ENCODE results near the gene ESYT2.

Gene ESYT2

GRCh38 chr7:158803367-158803969 is 25.8 kb downstream of the ESYT2 start:
- no peak for DNase-seq (ENCODE audit: low read depth)

GRCh38 chr7:158802535-158803366 is 26.6 kb downstream of the ESYT2 start:
- no peak for DNase-seq (ENCODE audit: low read depth)

DNA sequence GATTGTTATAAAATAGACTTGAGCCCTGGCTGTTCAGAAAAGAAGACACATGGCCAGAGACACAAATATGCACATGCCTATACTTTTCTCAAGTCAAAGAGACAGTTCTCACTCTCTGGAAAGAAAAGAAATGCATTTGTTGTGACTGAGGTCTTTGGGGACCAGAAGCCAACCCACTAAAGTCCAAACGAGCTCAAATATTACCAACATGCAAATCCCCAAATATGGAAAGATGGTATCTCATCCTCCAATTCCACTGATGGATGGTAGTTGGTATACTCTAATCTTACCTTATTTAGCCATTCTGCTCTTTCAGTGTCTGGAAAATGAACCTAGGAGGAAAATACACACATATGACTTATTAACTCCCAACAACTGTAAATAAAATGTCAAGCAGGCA is 30.6 kb downstream of the ESYT2 start:
- DNase-seq (ENCODE audit: low read depth) = no peak

DNA sequence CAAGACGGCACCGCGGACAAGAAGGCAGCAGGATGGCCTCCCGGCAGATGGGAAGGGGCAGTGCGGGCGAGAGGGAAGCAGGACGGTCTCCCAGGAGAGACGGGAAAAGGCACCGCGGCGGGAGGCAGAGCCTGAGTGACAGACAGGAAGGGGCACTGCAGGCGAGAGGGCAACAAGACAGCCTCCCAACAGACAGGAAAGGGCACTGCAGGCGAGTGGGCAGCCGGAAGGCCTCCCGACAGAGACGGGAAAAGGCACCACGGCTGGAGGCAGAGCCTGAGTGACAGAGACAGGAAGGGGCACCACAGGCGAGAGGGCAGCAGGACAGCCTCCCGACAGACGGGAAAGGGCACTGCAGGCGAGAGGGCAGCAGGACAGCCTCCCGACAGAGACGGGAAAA is 32.6 kb downstream of the ESYT2 start:
- no peak for DNase-seq (ENCODE audit: low read depth)

DNA sequence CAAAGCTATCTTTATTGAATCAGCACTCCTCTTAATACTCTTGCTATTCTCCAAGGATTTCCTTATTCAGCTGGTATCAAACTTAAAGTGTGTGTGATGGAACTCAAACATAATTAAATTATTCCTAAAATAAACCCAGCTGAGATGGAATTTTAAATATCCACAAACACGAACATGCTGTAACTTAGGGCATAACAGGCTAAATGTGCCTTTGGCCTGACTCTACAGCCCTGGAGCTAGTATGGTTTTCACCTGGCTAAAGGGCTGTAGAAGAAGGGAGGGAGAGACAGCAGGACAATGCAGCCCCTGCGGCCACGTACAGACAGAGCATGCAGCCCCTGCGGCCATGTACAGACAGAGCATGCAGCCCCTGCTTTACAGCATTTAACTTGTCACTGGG is 34.0 kb downstream of the ESYT2 start:
- DNase-seq (ENCODE audit: low read depth) = no peak

DNA sequence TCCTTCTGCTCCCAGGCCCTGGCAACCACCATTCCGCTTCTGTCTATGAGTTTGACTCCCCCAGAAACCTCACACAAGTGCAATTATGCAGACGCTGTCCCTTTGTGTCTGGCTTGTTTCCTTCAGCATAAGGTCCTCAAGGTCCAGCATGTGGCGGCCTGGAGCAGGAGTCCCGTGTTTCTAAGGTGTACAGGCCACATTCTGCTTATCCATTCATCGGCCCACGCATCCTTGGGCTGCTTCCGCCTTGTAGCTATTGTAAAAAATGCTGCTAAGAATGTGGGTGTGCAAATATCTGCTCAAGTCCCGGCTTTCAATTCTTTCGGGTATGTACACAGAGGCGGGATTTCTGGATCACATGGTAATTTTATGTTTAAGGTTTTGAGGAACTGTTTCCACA is 38.2 kb downstream of the ESYT2 start:
- DNase-seq (ENCODE audit: low read depth) = no peak

- no peak for DNase-seq (ENCODE audit: low read depth)
These were observed 39.5 kb downstream of the ESYT2 start for GRCh38 chr7:158789842-158790241.

- DNase-seq (ENCODE audit: low read depth) = no peak
These were observed 42.4 kb downstream of the ESYT2 start for GRCh38 chr7:158786898-158787297.

DNA sequence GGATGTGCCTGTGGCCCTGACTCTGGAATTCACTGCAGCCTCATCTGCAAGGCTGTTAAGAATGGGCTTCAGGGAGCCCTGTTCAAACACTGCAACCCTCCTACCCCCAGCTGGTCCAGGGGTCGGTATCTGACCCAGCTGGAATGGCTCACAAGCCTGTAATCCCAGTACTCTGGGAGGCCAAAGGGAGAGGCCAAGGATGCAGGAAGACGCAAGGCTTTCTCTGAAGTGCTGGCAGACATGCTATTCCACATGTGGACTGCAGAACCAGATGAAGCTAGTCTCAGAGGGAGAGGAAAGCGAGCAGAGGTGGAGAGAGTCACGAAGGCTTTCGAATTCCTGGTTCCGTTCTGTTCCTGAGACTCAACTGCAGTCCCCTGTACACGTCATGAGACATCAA is 45.0 kb downstream of the ESYT2 start:
- no peak for DNase-seq (ENCODE audit: low read depth)

DNA sequence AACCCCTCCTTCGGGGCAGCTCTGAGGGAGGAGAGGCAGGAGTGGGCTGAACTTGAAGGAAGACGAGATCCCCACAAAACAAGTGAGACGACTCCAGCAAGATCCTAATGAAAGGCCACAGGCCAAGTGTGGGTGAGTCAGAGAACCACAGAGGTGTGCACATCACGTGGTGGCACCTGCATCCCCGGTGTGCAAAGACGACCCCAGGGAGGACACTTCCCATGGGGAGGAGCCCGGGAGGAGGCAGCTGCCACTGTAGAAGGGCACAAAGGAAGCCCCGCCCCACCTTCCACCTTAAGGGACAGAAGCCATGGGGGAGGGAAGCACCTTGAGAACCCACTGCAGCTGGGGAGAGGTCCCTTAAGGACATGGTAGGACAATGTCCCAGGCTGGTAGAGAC is 45.7 kb downstream of the ESYT2 start:
- no peak for DNase-seq (ENCODE audit: low read depth)

GRCh38 chr7:158782761-158783401 is 46.4 kb downstream of the ESYT2 start:
- no peak for DNase-seq (ENCODE audit: low read depth)

DNA sequence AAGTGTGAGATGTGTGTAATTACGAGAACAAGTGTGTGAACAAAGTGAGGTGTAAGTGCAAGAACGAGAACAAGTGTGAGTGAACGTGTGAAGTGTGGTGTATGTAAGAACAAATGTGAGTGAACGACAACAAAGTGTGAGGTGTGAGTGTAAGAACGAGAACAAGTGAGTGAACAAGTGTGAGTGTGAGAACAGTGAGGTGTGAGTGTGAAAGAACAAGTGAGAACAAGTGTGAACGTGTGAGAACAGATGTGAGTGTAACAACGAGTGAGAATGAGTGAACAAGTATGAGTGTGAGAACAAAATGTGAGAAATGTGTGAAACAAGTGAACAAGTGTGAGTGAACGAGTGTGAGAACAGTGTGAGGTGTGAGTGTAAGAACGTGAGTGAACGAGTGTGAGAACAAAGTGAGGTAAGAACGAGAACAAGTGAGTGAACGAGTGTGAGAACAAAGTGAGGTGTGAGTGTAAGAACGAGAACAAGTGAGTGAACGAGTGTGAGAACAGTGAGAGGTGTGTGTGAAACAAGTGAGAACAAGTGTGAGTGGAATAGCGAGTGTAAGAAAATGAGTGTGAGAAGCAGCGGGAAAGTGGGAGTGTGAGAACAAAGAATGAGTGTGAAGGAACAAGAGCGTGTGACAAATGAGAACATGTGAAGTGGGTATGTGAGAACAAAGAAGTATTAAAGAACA is 47.2 kb downstream of the ESYT2 start:
- DNase-seq (ENCODE audit: low read depth) = no peak

DNA sequence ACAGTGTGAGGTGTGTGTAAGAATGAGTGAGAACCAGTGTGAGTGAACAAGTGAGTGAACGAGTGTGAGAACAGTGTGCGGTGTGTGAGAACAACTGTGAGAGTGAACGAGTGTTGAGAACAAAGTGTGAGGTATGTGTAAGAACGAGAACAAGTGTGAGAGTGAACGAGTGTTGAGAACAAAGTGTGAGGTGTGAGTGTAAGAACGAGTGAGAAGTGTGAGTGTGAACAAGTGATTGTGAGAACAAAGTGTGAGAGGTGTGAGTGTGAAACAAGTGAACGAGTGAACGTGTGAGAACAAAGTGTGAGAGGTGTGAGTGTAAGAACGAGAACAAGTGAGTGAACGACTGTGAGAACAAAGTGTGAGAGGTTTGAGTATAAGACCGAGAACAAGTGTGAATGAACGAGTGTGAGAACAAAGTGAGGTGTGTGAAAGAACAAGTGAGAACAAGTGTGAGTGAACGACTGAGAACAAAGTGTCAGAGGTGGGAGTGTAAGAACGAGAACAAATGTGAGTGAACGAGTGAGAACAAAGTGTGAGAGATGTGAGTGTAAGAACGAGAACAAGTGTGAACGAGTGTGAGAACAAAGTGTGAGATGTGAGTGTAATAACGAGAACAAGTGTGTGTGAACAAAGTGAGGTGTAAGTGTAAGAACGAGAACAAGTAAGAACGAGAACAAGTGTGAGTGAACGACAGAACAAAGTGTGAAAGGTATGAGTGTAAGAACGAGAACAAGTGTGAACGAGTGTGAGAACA is 47.9 kb downstream of the ESYT2 start:
- DNase-seq (ENCODE audit: low read depth) = no peak

DNA sequence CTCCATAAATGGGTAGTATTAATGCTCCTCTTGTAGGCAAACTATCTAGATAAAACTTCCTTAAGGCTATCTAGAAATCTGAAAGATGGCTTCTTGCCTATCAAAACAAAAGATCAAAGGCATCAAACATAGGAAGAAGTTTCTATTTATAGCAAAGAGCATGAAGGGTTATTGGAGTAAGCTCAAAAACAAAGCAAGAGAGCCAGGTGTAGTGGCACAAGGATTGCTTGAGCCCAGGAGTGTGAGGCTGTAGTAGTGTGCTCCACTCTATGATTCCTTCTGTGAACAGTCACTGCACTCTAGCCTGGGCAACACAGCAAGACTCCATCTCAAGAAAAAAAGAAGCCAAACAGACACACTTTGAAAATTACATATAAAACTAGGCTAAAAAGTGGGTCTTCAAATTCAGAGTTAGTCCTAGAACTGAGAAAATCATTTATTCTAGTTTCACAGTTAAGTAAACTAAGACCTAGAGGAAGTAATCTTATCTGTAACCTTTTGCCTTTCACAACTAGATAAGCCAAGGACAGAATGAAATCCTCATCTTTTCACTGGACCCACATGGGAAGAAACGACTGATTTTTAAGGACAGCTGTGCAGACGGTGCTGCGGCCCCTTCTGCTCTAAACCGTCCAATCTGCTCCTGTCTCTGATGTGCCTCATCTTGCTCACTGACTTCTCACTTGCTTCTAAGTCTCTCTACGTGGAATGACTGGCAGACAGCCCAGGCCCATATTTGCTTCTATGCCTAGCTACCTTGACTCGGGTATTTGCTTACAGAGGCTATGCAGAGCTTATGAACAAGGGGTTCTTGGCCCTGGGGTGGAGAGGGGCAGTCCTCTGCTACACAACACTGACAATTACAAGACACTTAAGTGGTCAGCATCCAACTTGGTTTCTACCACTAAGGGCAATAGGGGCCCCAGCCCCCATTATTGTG is 50.0 kb downstream of the ESYT2 start:
- no peak for DNase-seq (ENCODE audit: low read depth)

DNA sequence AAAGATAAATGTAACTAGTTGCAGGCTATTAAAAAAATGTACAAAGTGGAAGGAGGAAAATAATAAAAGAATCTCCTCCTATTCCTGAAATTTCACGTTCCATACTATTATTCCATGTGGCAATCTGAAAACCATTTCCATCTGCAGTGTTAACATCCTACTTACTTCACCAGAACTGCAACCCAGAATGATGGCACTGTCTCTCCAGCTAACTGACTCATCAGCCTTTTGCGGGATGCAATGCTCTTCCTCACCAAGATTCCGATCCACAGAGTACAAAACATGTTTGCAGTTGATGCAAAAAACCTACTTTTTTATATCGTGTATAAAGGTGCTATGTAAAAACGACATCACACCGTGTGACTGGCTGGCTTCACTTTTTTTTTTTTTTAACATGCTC is 50.8 kb downstream of the ESYT2 start:
- no peak for DNase-seq (ENCODE audit: low read depth)

GRCh38 chr7:158777793-158778192 is 51.5 kb downstream of the ESYT2 start:
- no peak for DNase-seq (ENCODE audit: low read depth)

GRCh38 chr7:158776474-158776873 is 52.8 kb downstream of the ESYT2 start:
- DNase-seq (ENCODE audit: low read depth) = no peak

DNA sequence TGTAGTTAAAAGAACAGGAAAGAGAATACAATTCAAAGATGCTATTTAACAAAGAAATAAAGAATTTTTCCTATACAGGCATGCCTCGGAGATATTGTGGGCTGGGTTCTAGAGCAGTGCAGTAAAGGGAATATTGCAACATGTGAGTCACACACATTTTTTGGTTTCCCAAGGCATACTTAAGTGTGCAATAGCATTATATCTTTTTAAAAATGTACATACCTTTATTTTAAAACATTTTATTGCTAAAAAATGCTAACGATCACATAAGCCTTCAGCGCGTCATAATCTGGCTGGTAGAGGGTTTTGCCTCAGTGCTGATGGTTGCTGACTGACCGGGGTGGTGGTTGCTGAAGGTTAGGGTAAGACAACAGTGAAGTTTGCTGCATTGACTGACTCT is 54.4 kb downstream of the ESYT2 start:
- DNase-seq (ENCODE audit: low read depth) = no peak

DNA sequence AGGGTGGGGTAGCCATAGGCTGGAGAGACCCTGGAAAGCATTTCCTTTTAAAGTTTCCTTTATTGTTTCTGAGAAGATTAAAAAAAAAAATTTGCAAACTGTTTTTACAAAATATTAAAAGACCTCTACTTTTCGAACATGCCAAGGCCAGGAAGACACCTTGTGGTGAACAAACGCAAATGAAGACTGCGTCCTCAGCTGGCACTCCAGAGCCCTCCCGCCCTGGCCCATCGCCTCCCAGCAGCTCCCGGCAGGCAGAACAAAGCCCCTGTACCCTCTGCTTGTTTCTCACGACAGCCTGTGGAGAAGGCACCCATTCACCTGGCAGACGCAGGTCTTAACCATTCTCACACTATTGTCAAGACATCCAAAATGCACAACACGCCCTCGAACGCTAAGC is 56.4 kb downstream of the ESYT2 start:
- no peak for DNase-seq (ENCODE audit: low read depth)

DNA sequence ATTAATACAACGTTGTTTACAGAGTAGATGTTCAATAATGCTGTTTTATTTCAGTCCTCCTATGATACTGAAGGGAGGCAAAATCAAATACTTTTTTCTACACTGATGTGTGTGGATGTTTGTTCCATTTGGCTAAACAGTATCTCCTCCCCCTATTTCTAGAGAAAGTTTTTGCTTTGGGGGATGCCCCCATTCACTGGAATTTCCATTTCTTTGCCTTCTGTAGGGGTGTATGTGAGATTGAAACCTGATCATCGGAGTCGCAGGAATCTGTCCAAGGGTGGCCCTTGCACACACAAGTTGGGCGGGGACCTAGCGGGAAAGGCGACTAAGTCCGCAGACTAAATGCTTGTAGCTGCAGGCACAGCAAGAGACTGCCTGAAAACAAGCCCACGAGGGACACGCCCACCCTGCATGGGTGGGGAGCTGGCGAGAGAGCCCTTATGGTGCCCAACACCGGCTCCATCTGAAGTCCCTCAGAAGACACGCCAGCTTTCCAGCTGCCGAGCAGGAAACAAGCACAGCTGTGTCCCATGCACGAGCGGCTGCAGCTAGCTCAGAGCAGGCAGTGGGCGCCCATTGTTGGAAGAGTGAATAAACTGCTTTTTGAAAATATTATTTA is 58.0 kb downstream of the ESYT2 start:
- no peak for DNase-seq (ENCODE audit: low read depth)
